HepG2 (cell line): ENCODE data around the gene MAP1LC3B. TPM values are rescaled to one million over a fixed set of nuclear protein-coding genes. Genes with fewer than 3 reads are reported as not detected.

ENCODE experiments used
- ERF ChIP-seq: IDR thresholded peaks from 2 replicates; pipeline ENCODE4 v1.6.1; 2018; ENCODE audit warnings: missing biosample characterization, missing genetic modification reagents
- HNRNPLL ChIP-seq: fragments of 200-400 bp; formaldehyde crosslinking; IDR thresholded peaks from 2 replicates; pipeline ENCODE4 v1.6.1; 2017; ENCODE audit warnings: mild to moderate bottlenecking, low read depth, low read length; ENCODE audit not compliant: poor library complexity, severe bottlenecking
- HOXA5 ChIP-seq: sonication (generic); formaldehyde crosslinking; IDR thresholded peaks from 2 replicates; pipeline ENCODE4 v1.4.0; 2020; ENCODE audit warnings: missing genetic modification reagents
- MTF1 ChIP-seq: sonication (generic); formaldehyde crosslinking; IDR thresholded peaks from 2 replicates; pipeline ENCODE4 v1.5.0; 2020; ENCODE audit warnings: missing genetic modification reagents
- NFYB ChIP-seq: sonication (generic); formaldehyde crosslinking; IDR thresholded peaks from 2 replicates; pipeline ENCODE4 v1.4.0; 2020; ENCODE audit warnings: missing genetic modification reagents
- NR2F1 ChIP-seq, 2 experiments: fragments of 450-650 bp in 1 of 2; formaldehyde crosslinking in 1 of 2; IDR thresholded peaks; 2 replicates each; pipeline versions ENCODE4 v1.5.0 to v1.6.1; 2016 to 2020; ENCODE audit warnings: mild to moderate bottlenecking in 1 of 2, missing compliant biosample characterization in 1 of 2, missing genetic modification reagents in 1 of 2, moderate library complexity in 1 of 2
- PATZ1 ChIP-seq: sonication (generic); formaldehyde crosslinking; IDR thresholded peaks from 2 replicates; pipeline ENCODE4 v1.4.0; 2020; ENCODE audit warnings: missing genetic modification reagents
- SCMH1 ChIP-seq: sonication (generic); formaldehyde crosslinking; IDR thresholded peaks from 2 replicates; pipeline ENCODE4 v1.9.0; 2021; ENCODE audit warnings: missing genetic modification reagents, mild to moderate bottlenecking, borderline replicate concordance
- SMARCC2 ChIP-seq: fragments of 450-650 bp; IDR thresholded peaks from 2 replicates; pipeline ENCODE4 v1.6.1; 2017; ENCODE audit warnings: antibody characterized with exemption, mild to moderate bottlenecking
- SNRNP70 ChIP-seq: fragments of 200-400 bp; formaldehyde crosslinking; IDR thresholded peaks from 2 replicates; pipeline ENCODE4 v1.6.1; 2017; ENCODE audit warnings: mild to moderate bottlenecking, low read depth, low read length, moderate library complexity
- SP5 ChIP-seq: IDR thresholded peaks from 2 replicates; pipeline ENCODE4 v1.6.1; 2016; ENCODE audit warnings: low read depth, borderline replicate concordance
- SYNCRIP ChIP-seq: fragments of 200-400 bp; formaldehyde crosslinking; IDR thresholded peaks from 2 replicates; pipeline ENCODE4 v1.6.1; 2018; ENCODE audit warnings: mild to moderate bottlenecking, low read depth, low read length; ENCODE audit not compliant: insufficient read depth
- TCF7 ChIP-seq: sonication (generic); IDR thresholded peaks from 2 replicates; pipeline ENCODE4 v1.6.1; 2016; ENCODE audit warnings: antibody characterized with exemption, low read depth
- ZFP1 ChIP-seq: IDR thresholded peaks from 2 replicates; pipeline ENCODE4 v1.6.1; 2016
- ZFP62 ChIP-seq: sonication (generic); formaldehyde crosslinking; IDR thresholded peaks from 2 replicates; pipeline ENCODE4 v1.4.0; 2020; ENCODE audit warnings: missing genetic modification reagents
- ZNF10 ChIP-seq: sonication (generic); formaldehyde crosslinking; IDR thresholded peaks from 2 replicates; pipeline ENCODE4 v1.4.0; 2020; ENCODE audit warnings: mild to moderate bottlenecking, low read depth, missing genetic modification reagents, borderline replicate concordance
- ZNF225 ChIP-seq: sonication (generic); formaldehyde crosslinking; IDR thresholded peaks from 2 replicates; pipeline ENCODE4 v1.4.0; 2020; ENCODE audit warnings: mild to moderate bottlenecking, missing genetic modification reagents
- ZNF749 ChIP-seq: sonication (generic); formaldehyde crosslinking; IDR thresholded peaks from 2 replicates; pipeline ENCODE4 v1.8.0; 2022; ENCODE audit warnings: mild to moderate bottlenecking, missing genetic modification reagents, moderate library complexity, borderline replicate concordance
- ZNF776 ChIP-seq: sonication (generic); formaldehyde crosslinking; IDR thresholded peaks from 2 replicates; pipeline ENCODE4 v1.4.0; 2020; ENCODE audit warnings: mild to moderate bottlenecking, missing genetic modification reagents
- ZNF83 ChIP-seq: sonication (generic); formaldehyde crosslinking; IDR thresholded peaks from 2 replicates; pipeline ENCODE4 v1.4.0; 2020; ENCODE audit warnings: missing genetic modification reagents, mild to moderate bottlenecking, borderline replicate concordance
- polyA plus RNA-seq, 8 experiments: library from polyadenylated mRNA; depleted of rRNA in 3 of 8; stranded (reverse) in 7 of 8; unstranded in 1 of 8; fragments of >200 nt; fragmentation: Illumina TruSeq in 4 of 8; extraction: Trizol in 4 of 8; gene quantifications; 2 replicates each; pipeline versions ENCODE4 v1.2.1 to v1.2.3, GENCODE V29; 2011 to 2016; ENCODE audit warnings: low read depth in 4 of 8, missing spikeins in 1 of 8, mixed read lengths in 1 of 8; ENCODE audit not compliant: insufficient read depth in 1 of 8
- total RNA-seq, 5 experiments: library from RNA; depleted of rRNA; stranded (reverse); fragments of >200 nt; fragmentation: Illumina TruSeq; extraction: Trizol; gene quantifications; 2 replicates each; pipeline ENCODE4 v1.2.3, GENCODE V29; 2016; ENCODE audit warnings: low read depth in 1 of 5
- TF ChIP-seq, protein P1 (sequence below): sonication (generic); formaldehyde crosslinking; IDR thresholded peaks from 2 replicates; pipeline ENCODE4 v1.4.0; 2020; ENCODE audit warnings: missing genetic modification reagents
- TF ChIP-seq, protein P2 (sequence below), 2 experiments: sonication (generic) in 1 of 2; formaldehyde crosslinking in 1 of 2; IDR thresholded peaks; 2 replicates each; pipeline versions ENCODE4 v1.4.0 to v1.6.1; 2018 to 2020; ENCODE audit warnings: missing genetic modification reagents in 2 of 2, borderline replicate concordance in 1 of 2, low read depth in 1 of 2, mild to moderate bottlenecking in 1 of 2, missing biosample characterization in 1 of 2

The MAP1LC3B gene
- total and polyA plus RNA-seq, 2 of the 13 experiments (the other 11 are each of a cell fraction or from before 2014, with no cell fraction given), result 15.7 to 37.4 TPM

GRCh38 chr16:87383505-87384161 lies 8.5 kb upstream of the MAP1LC3B start, which contains the start of gene FBXO31 (continued):
- TF ChIP-seq, protein P1, sequence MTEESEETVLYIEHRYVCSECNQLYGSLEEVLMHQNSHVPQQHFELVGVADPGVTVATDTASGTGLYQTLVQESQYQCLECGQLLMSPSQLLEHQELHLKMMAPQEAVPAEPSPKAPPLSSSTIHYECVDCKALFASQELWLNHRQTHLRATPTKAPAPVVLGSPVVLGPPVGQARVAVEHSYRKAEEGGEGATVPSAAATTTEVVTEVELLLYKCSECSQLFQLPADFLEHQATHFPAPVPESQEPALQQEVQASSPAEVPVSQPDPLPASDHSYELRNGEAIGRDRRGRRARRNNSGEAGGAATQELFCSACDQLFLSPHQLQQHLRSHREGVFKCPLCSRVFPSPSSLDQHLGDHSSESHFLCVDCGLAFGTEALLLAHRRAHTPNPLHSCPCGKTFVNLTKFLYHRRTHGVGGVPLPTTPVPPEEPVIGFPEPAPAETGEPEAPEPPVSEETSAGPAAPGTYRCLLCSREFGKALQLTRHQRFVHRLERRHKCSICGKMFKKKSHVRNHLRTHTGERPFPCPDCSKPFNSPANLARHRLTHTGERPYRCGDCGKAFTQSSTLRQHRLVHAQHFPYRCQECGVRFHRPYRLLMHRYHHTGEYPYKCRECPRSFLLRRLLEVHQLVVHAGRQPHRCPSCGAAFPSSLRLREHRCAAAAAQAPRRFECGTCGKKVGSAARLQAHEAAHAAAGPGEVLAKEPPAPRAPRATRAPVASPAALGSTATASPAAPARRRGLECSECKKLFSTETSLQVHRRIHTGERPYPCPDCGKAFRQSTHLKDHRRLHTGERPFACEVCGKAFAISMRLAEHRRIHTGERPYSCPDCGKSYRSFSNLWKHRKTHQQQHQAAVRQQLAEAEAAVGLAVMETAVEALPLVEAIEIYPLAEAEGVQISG (CRISPR knock-in tag), result peak; percentile 80
- peak; percentile 58; the same call in 1 of the 2 replicates for TF ChIP-seq TCF7
- TF ChIP-seq SMARCC2, result no peak
- TF ChIP-seq ZNF749, result peak; percentile 19; the same call in 1 of the 2 replicates
- TF ChIP-seq MTF1 (CRISPR knock-in tag), result peak; percentile 98
- TF ChIP-seq, protein P2, sequence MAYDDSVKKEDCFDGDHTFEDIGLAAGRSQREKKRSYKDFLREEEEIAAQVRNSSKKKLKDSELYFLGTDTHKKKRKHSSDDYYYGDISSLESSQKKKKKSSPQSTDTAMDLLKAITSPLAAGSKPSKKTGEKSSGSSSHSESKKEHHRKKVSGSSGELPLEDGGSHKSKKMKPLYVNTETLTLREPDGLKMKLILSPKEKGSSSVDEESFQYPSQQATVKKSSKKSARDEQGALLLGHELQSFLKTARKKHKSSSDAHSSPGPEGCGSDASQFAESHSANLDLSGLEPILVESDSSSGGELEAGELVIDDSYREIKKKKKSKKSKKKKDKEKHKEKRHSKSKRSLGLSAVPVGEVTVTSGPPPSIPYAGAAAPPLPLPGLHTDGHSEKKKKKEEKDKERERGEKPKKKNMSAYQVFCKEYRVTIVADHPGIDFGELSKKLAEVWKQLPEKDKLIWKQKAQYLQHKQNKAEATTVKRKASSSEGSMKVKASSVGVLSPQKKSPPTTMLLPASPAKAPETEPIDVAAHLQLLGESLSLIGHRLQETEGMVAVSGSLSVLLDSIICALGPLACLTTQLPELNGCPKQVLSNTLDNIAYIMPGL (CRISPR knock-in tag; IDR thresholded peaks at IDR 0.05; ENCODE audit: borderline replicate concordance in 1 of 2, low read depth in 1 of 2), result peak; percentile 100
- no peak for TF ChIP-seq HNRNPLL
- TF ChIP-seq ZNF83 (CRISPR knock-in tag), result peak; percentile 97; the same call in 1 of the 2 replicates
- peak; percentile 96 for TF ChIP-seq ZFP1 (CRISPR knock-in tag)
- no peak for TF ChIP-seq SCMH1 (CRISPR knock-in tag)
- no peak for TF ChIP-seq ZNF225 (CRISPR knock-in tag)
- TF ChIP-seq SYNCRIP, result no peak
- TF ChIP-seq ERF, result peak; percentile 83
- no peak for TF ChIP-seq ZNF10 (CRISPR knock-in tag)
- peak; percentile 49 for TF ChIP-seq NFYB (CRISPR knock-in tag)
- TF ChIP-seq ZNF776 (CRISPR knock-in tag), result peak; percentile 59
- TF ChIP-seq HOXA5 (CRISPR knock-in tag), result peak; percentile 73
- TF ChIP-seq SNRNP70, result no peak
- TF ChIP-seq ZFP62 (CRISPR knock-in tag), result peak; percentile 94
- peak; percentile 93 for TF ChIP-seq PATZ1
- TF ChIP-seq NR2F1 (CRISPR knock-in tag; IDR thresholded peaks at IDR 0.05), result peak; percentile 82 to 84
- TF ChIP-seq SP5 (CRISPR knock-in tag), result peak; percentile 86
